Body of pancreas (tissue), 4 donors: ENCODE data around the gene NR1I2. TPM values are rescaled to one million over a fixed set of nuclear protein-coding genes. Genes with fewer than 3 reads are reported as not detected.

ENCODE experiments used
- ATAC-seq: fragments of 150-250 bp; one replicate; pipeline ENCODE4 v1.9.1; 2016
- DNase-seq, 4 donors: peaks; one replicate each; pipeline ENCODE4 v3.0.0-alpha.2; 2019
- H3K27ac ChIP-seq, 4 donors: fragments of 200-600 bp; sonication (generic); 1 replicate in 3 of 4; 2 replicates in 1 of 4; pipeline versions ENCODE4 v1.5.1 to v1.6.1; 2016 to 2019; ENCODE audit warnings: mild to moderate bottlenecking in 1 of 4, mixed read lengths in 1 of 4, moderate library complexity in 1 of 4
- H3K27me3 ChIP-seq, 2 donors: fragments of 200-600 bp; sonication (generic); one replicate each; pipeline ENCODE4 v1.6.0; 2016; ENCODE audit warnings: mild to moderate bottlenecking in 1 of 2
- H3K36me3 ChIP-seq, 2 donors: fragments of 200-600 bp; sonication (generic); replicated peaks in 1 of 2; 2 replicates each; pipeline ENCODE4 v1.5.1; 2016; ENCODE audit warnings: low read depth in 2 of 2; ENCODE audit not compliant: insufficient read depth in 1 of 2
- H3K4me1 ChIP-seq: fragments of 200-600 bp; sonication (generic); one replicate; pipeline ENCODE4 v1.6.0; 2016
- H3K4me3 ChIP-seq, 2 donors: fragments of 200-600 bp; sonication (generic); 1 replicate in 1 of 2; 2 replicates in 1 of 2; pipeline ENCODE4 v1.5.1; 2016 to 2019
- H3K9me3 ChIP-seq, 3 donors: fragments of 200-600 bp; sonication (generic); 1 replicate in 2 of 3; 2 replicates in 1 of 3; pipeline ENCODE4 v1.5.1; 2016
- CTCF ChIP-seq, 7 experiments: fragments of 450-650 bp in 4 of 7; fragments of 200-600 bp in 3 of 7; sonication (generic) in 3 of 7; IDR thresholded peaks; one replicate each; pipeline ENCODE4 v1.5.1; 2016 to 2019; ENCODE audit warnings: antibody characterized with exemption in 7 of 7
- POLR2A ChIP-seq, 3 donors: fragments of 450-650 bp; IDR thresholded peaks; one replicate each; pipeline ENCODE4 v1.6.1; 2016; ENCODE audit warnings: antibody characterized with exemption in 3 of 3, mild to moderate bottlenecking in 2 of 3
- WGBS, 2 donors: methylation state at CpG; one replicate each; pipeline ENCODE4 v1.1.5; 2017; 5-methylcytosine and 5-hydroxymethylcytosine counted together
- intact Hi-C: fragments of 100-400 bp; cut with DNase I; formaldehyde crosslinking; loops from one replicate; pipeline ENCODE4 v1.15.1; 2023
- total RNA-seq, 2 donors: library from RNA; depleted of rRNA; stranded (reverse); fragments of >200 nt; gene quantifications; one replicate each; pipeline ENCODE4 v1.1.0, GENCODE V29; 2016

The NR1I2 gene
- total RNA-seq, 2 donors from 2014 or later = 5.4 TPM; not detected in 1

GRCh38 chr3:119776304-119776703, 5.6 kb upstream of the NR1I2 start:
- Histone ChIP-seq H3K27ac (no peak overlapping the region), H3K4me3 (no peak overlapping the region), H3K4me1 (no peaks in the 10 kb centered on the region), H3K27me3 (no peaks in the 10 kb centered on the region), H3K36me3 (no peaks in the 10 kb centered on the region), H3K9me3 (no peaks in the 10 kb centered on the region)
- TF ChIP-seq CTCF (IDR thresholded peaks at IDR 0.05) (no peak), POLR2A (IDR thresholded peaks at IDR 0.05) (no peak)
- no peak for DNase-seq
- 34 to 57% methylated on average over 1 of the region's 1 CpG for WGBS, 2 donors
- intact Hi-C loops = no loop called here
- no peak for ATAC-seq

- H3K36me3 ChIP-seq = no peaks in the 10 kb centered on the region
- H3K9me3 ChIP-seq = no peaks in the 10 kb centered on the region
- DNase-seq = no peak
- no peaks in the 10 kb centered on the region for H3K27me3 ChIP-seq
- H3K4me3 ChIP-seq = no peak overlapping the region
- no peak for ATAC-seq
- intact Hi-C loops = no loop called here
- H3K4me1 ChIP-seq = no peaks in the 10 kb centered on the region
- no peak overlapping the region for H3K27ac ChIP-seq
- 94 to 100% methylated on average over 1 of the region's 1 CpG for whole genome bisulfite sequencing, 2 donors
- TF ChIP-seq POLR2A (IDR thresholded peaks at IDR 0.05) (no peak), CTCF (IDR thresholded peaks at IDR 0.05) (no peak)
These were observed 3.7 kb upstream of the NR1I2 start for GRCh38 chr3:119778176-119778575.

- ATAC-seq = no peak
- Histone ChIP-seq H3K4me1 (no peaks in the 10 kb centered on the region), H3K4me3 (no peak overlapping the region), H3K27ac (no peak overlapping the region), H3K9me3 (no peaks in the 10 kb centered on the region), H3K27me3 (no peaks in the 10 kb centered on the region), H3K36me3 (no peaks in the 10 kb centered on the region)
- 90 to 95% methylated on average over 2 of the region's 2 CpGs for WGBS, 2 donors
- intact Hi-C loops = no loop called here
- DNase-seq = no peak
- no peak for TF ChIP-seq POLR2A (IDR thresholded peaks at IDR 0.05)
- no peak for TF ChIP-seq CTCF (IDR thresholded peaks at IDR 0.05)
These were observed 3.1 kb upstream of the NR1I2 start for GRCh38 chr3:119778811-119779210.

GRCh38 chr3:119779731-119780383, 2.0 kb upstream of the NR1I2 start:
- no peaks in the 10 kb centered on the region for H3K9me3 ChIP-seq
- WGBS, 2 donors = 54 to 61% methylated on average over 2 of the region's 2 CpGs
- no peak for TF ChIP-seq POLR2A (IDR thresholded peaks at IDR 0.05)
- no peak for TF ChIP-seq CTCF (IDR thresholded peaks at IDR 0.05)

GRCh38 chr3:119782460-119782859, 559 bp downstream of the NR1I2 start:
- TF ChIP-seq POLR2A (IDR thresholded peaks at IDR 0.05) (no peak), CTCF (IDR thresholded peaks at IDR 0.05) (no peak)
- no peaks in the 10 kb centered on the region for H3K4me1 ChIP-seq
- no peak overlapping the region for H3K27ac ChIP-seq
- no peak overlapping the region for H3K4me3 ChIP-seq
- no peaks in the 10 kb centered on the region for H3K36me3 ChIP-seq
- H3K9me3 ChIP-seq = no peaks in the 10 kb centered on the region
- no peak for ATAC-seq
- no peak for DNase-seq
- intact Hi-C loops = no loop called here
- H3K27me3 ChIP-seq = no peaks in the 10 kb centered on the region
- 100% methylated on average over 1 of the region's 1 CpG; no CpG with 5 or more reads in 1 of the 2 donors for WGBS, 2 donors

More at GRCh38 chr3:119779731-119780383, 2.0 kb upstream of the NR1I2 start:
- intact Hi-C loops = no loop called here
- Histone ChIP-seq H3K4me3 (no peak overlapping the region), H3K27ac (no peak overlapping the region), H3K27me3 (no peaks in the 10 kb centered on the region), H3K4me1 (no peaks in the 10 kb centered on the region), H3K36me3 (no peaks in the 10 kb centered on the region)
- ATAC-seq (no peak), DNase-seq (no peak)
